Liver (tissue), 9 donors: ENCODE results near the gene TBCD. TPM values are rescaled to one million over a fixed set of nuclear protein-coding genes. Genes with fewer than 3 reads are reported as not detected.

Source experiments
- DNase-seq: peaks from one replicate; pipeline ENCODE4 v3.0.0-alpha.2; 2017; ENCODE audit warnings: low spot score
- H3K27ac ChIP-seq, 2 donors: one replicate each; pipeline ENCODE4 v1.7.0; 2013; ENCODE audit warnings: inconsistent platforms in 2 of 2, low read length in 2 of 2, control low read depth in 1 of 2, low read depth in 1 of 2, mild to moderate bottlenecking in 1 of 2
- H3K27me3 ChIP-seq, 4 donors: one replicate each; pipeline versions ENCODE4 v1.6.1 to v1.7.0; 2013; ENCODE audit warnings: low read length in 3 of 4, inconsistent platforms in 1 of 4, mild to moderate bottlenecking in 1 of 4, moderate library complexity in 1 of 4; ENCODE audit not compliant: control insufficient read depth in 4 of 4, insufficient read depth in 4 of 4
- H3K36me3 ChIP-seq, 4 donors: one replicate each; pipeline versions ENCODE4 v1.6.1 to v1.7.0; 2013; ENCODE audit warnings: low read length in 3 of 4, mild to moderate bottlenecking in 3 of 4, low read depth in 1 of 4, moderate library complexity in 1 of 4; ENCODE audit not compliant: control insufficient read depth in 4 of 4, insufficient read depth in 3 of 4
- H3K4me1 ChIP-seq, 4 donors: one replicate each; pipeline versions ENCODE4 v1.6.1 to v1.7.0; 2013; ENCODE audit warnings: low read length in 3 of 4, mild to moderate bottlenecking in 3 of 4, moderate library complexity in 1 of 4; ENCODE audit not compliant: control insufficient read depth in 4 of 4, insufficient read depth in 4 of 4
- H3K4me3 ChIP-seq, 3 donors: one replicate each; pipeline versions ENCODE4 v1.6.1 to v1.7.0; 2013; ENCODE audit warnings: low read length in 3 of 3, control low read depth in 1 of 3, low read depth in 1 of 3, mild to moderate bottlenecking in 1 of 3
- H3K9ac ChIP-seq, 2 donors: one replicate each; pipeline ENCODE4 v1.7.0; 2013; ENCODE audit warnings: low read length in 2 of 2, mild to moderate bottlenecking in 2 of 2, moderate library complexity in 2 of 2, control low read depth in 1 of 2, low read depth in 1 of 2
- H3K9me3 ChIP-seq, 4 donors: one replicate each; pipeline versions ENCODE4 v1.6.1 to v1.7.0; 2013; ENCODE audit warnings: low read length in 3 of 4; ENCODE audit not compliant: control insufficient read depth in 4 of 4
- CTCF ChIP-seq: fragments of 150-350 bp; IDR thresholded peaks from 2 replicates; pipeline ENCODE4 v1.5.1; 2017; ENCODE audit warnings: improper control_type of control experiment, low read depth, low read length; ENCODE audit not compliant: missing input control
- EGR1 ChIP-seq, 2 donors: IDR thresholded peaks; 2 replicates each; pipeline ENCODE4 v1.6.1; 2016 to 2018; ENCODE audit warnings: antibody characterized with exemption in 2 of 2, low read depth in 2 of 2
- FOXA1 ChIP-seq: IDR thresholded peaks from 2 replicates; pipeline ENCODE4 v1.6.1; 2016; ENCODE audit warnings: antibody characterized with exemption
- GABPA ChIP-seq, 2 donors: IDR thresholded peaks in 1 of 2; conservative IDR thresholded peaks in 1 of 2; 2 replicates each; pipeline ENCODE4 v1.6.1; 2016; ENCODE audit warnings: antibody characterized with exemption in 2 of 2, mild to moderate bottlenecking in 1 of 2, moderate library complexity in 1 of 2
- HNF4A ChIP-seq, 2 donors: conservative IDR thresholded peaks; 2 replicates each; pipeline ENCODE4 v1.6.1; 2016; ENCODE audit warnings: antibody characterized with exemption in 2 of 2, mild to moderate bottlenecking in 2 of 2
- HNF4G ChIP-seq: IDR thresholded peaks from 2 replicates; pipeline ENCODE4 v1.6.1; 2016; ENCODE audit warnings: antibody characterized with exemption
- JUND ChIP-seq, 2 donors: IDR thresholded peaks; 2 replicates each; pipeline ENCODE4 v1.6.1; 2016; ENCODE audit warnings: antibody characterized with exemption in 2 of 2
- MAX ChIP-seq: IDR thresholded peaks from 2 replicates; pipeline ENCODE4 v1.6.1; 2016; ENCODE audit warnings: antibody characterized with exemption
- NR2F2 ChIP-seq: IDR thresholded peaks from 2 replicates; pipeline ENCODE4 v1.6.1; 2016; ENCODE audit warnings: antibody characterized with exemption
- REST ChIP-seq: IDR thresholded peaks from 2 replicates; pipeline ENCODE4 v1.6.1; 2016; ENCODE audit warnings: antibody characterized with exemption, mild to moderate bottlenecking
- RXRA ChIP-seq, 2 donors: IDR thresholded peaks; 2 replicates each; pipeline ENCODE4 v1.6.1; 2017 to 2018; ENCODE audit warnings: antibody characterized with exemption in 2 of 2, mild to moderate bottlenecking in 1 of 2
- SP1 ChIP-seq: IDR thresholded peaks from 2 replicates; pipeline ENCODE4 v1.6.1; 2018; ENCODE audit warnings: antibody characterized with exemption, mild to moderate bottlenecking
- TAF1 ChIP-seq: conservative IDR thresholded peaks from 2 replicates; pipeline ENCODE4 v1.6.1; 2016; ENCODE audit warnings: antibody characterized with exemption, mild to moderate bottlenecking
- YY1 ChIP-seq: IDR thresholded peaks from 2 replicates; pipeline ENCODE4 v1.6.1; 2016; ENCODE audit warnings: antibody characterized with exemption, mild to moderate bottlenecking
- WGBS: extraction: QIAGEN DNeasy Blood & Tissue Kit; methylation state at CpG from one replicate; pipeline ENCODE4 v1.1.7; 2013; 5-methylcytosine and 5-hydroxymethylcytosine counted together
- polyA plus RNA-seq, 2 donors: library from polyadenylated mRNA; stranded (reverse) in 1 of 2; unstranded in 1 of 2; fragments of 200-250 nt in 1 of 2; fragments of >200 nt in 1 of 2; fragmentation: Nextera tagmentation in 1 of 2; extraction: Ambion mirVana in 1 of 2; gene quantifications; one replicate each; pipeline versions ENCODE4 v1.2.1 to v1.2.3, GENCODE V29; 2013 to 2015
- total RNA-seq, 2 donors: library from RNA; depleted of rRNA; stranded (reverse); fragments of >200 nt; gene quantifications; one replicate each; pipeline ENCODE4 v1.2.3, GENCODE V29; 2014
- donor health status: healthy.
- donor health status: healthy.
- donor health status: healthy.
- donor health status: healthy.
- donor health status: healthy.

TBCD gene
- total and polyA plus RNA-seq, 4 donors, result 29.8 to 42.2 (median 33.0) TPM

GRCh38 chr17:82832881-82833475 lies 81.1 kb downstream of the TBCD start (continued):
- no peak for TF ChIP-seq HNF4A (conservative IDR thresholded peaks at IDR 0.05)
- TF ChIP-seq RXRA (IDR thresholded peaks at IDR 0.05), result no peak
- TF ChIP-seq SP1, result no peak
- TF ChIP-seq TAF1, result no peak
- TF ChIP-seq GABPA (IDR thresholded peaks at IDR 0.05 in 1 of 2, conservative IDR thresholded peaks at IDR 0.05 in 1 of 2), result no peak
- TF ChIP-seq EGR1 (IDR thresholded peaks at IDR 0.05; ENCODE audit: low read depth in 2 of 2), result no peak
- TF ChIP-seq REST, result no peak
- no peak for TF ChIP-seq FOXA1
- TF ChIP-seq NR2F2, result no peak
- TF ChIP-seq YY1, result no peak

- Histone ChIP-seq H3K9ac (no peak overlapping the region), H3K4me3 (no peak overlapping the region), H3K9me3 (no peaks in the 10 kb centered on the region), H3K27ac (no peak overlapping the region), H3K4me1 (peaks cover 7 to 25% (median 16%) of the 10 kb centered on the region in 4 donors), H3K27me3 (no peaks in the 10 kb centered on the region), H3K36me3 (peaks cover 0 to 1% (median 0%) of the 10 kb centered on the region in 4 donors)
- no peak for DNase-seq
- 88% methylated on average over 9 of the region's 9 CpGs for WGBS
- TF ChIP-seq EGR1 (IDR thresholded peaks at IDR 0.05; ENCODE audit: low read depth in 2 of 2) (no peak), HNF4G (no peak), FOXA1 (no peak), MAX (no peak), REST (no peak), SP1 (no peak), TAF1 (no peak), JUND (IDR thresholded peaks at IDR 0.05) (no peak), CTCF (no peak), NR2F2 (no peak)
Observed at GRCh38 chr17:82835122-82835521, 83.3 kb downstream of the TBCD start.
